Stimulated activated naive CD8-positive, alpha-beta T cell treated with anti-CD3 and anti-CD28 coated beads, Interleukin-15, amount 100 ng/mL, for 72 hours (primary cell): ENCODE results near the gene ATP5MG.

Source experiments
- ATAC-seq: fragments of 150-1000 bp; cut with Tn5 transposase; 2 replicates; pipeline ENCODE4 v1.10.0; 2021; ENCODE audit warnings: mild to moderate bottlenecking, moderate library complexity
- DNase-seq, 2 donors: peaks; one replicate each; pipeline ENCODE4 v3.0.0; 2021 to 2022
- H3K27ac Mint-ChIP-seq, 2 donors: one replicate each; pipeline ENCODE4 v1.8.0; 2022; ENCODE audit warnings: mild to moderate bottlenecking in 2 of 2, mixed read lengths in 2 of 2, moderate library complexity in 2 of 2
- H3K27me3 Mint-ChIP-seq: one replicate; pipeline ENCODE4 v1.8.0; 2022; ENCODE audit warnings: mixed read lengths
- H3K4me1 Mint-ChIP-seq: one replicate; pipeline ENCODE4 v1.8.0; 2022; ENCODE audit warnings: mild to moderate bottlenecking, mixed read lengths
- H3K4me3 Mint-ChIP-seq, 2 donors: one replicate each; pipeline ENCODE4 v1.8.0; 2022; ENCODE audit warnings: mild to moderate bottlenecking in 2 of 2, mixed read lengths in 2 of 2, moderate library complexity in 1 of 2
- H3K9me3 Mint-ChIP-seq, 2 donors: one replicate each; pipeline ENCODE4 v1.8.0; 2022; ENCODE audit warnings: mixed read lengths in 2 of 2

ATP5MG gene

GRCh38 chr11:118447423-118447822 is 46.0 kb downstream of the ATP5MG start:
- peaks cover 78% of the 10 kb centered on the region for H3K4me1 Mint-ChIP-seq
- H3K27ac Mint-ChIP-seq: peak overlapping the region in 1 of 2 donors; percentile 27
- H3K9me3 Mint-ChIP-seq: no peaks in the 10 kb centered on the region
- DNase-seq (no peak), ATAC-seq (no peak)
- peak overlapping the region; percentile 53 to 54 for H3K4me3 Mint-ChIP-seq
- H3K27me3 Mint-ChIP-seq: no peaks in the 10 kb centered on the region

GRCh38 chr11:118448294-118448693 is 46.9 kb downstream of the ATP5MG start:
- no peaks in the 10 kb centered on the region for H3K27me3 Mint-ChIP-seq
- DNase-seq: peak; percentile 16 to 30
- H3K4me3 Mint-ChIP-seq: peak overlapping the region; percentile 35 to 46
- H3K9me3 Mint-ChIP-seq: no peaks in the 10 kb centered on the region
- peak overlapping the region in 1 of 2 donors; percentile 77 for H3K27ac Mint-ChIP-seq
- H3K4me1 Mint-ChIP-seq: peaks cover 76% of the 10 kb centered on the region
- ATAC-seq: peak; percentile 92

- no peaks in the 10 kb centered on the region for H3K9me3 Mint-ChIP-seq
- ATAC-seq (no peak), DNase-seq (no peak)
- no peaks in the 10 kb centered on the region for H3K27me3 Mint-ChIP-seq
- H3K4me3 Mint-ChIP-seq: no peak overlapping the region
- no peak overlapping the region for H3K27ac Mint-ChIP-seq
- H3K4me1 Mint-ChIP-seq: peaks cover 76% of the 10 kb centered on the region
Observed at GRCh38 chr11:118449316-118449918, 48.0 kb downstream of the ATP5MG start.

DNA sequence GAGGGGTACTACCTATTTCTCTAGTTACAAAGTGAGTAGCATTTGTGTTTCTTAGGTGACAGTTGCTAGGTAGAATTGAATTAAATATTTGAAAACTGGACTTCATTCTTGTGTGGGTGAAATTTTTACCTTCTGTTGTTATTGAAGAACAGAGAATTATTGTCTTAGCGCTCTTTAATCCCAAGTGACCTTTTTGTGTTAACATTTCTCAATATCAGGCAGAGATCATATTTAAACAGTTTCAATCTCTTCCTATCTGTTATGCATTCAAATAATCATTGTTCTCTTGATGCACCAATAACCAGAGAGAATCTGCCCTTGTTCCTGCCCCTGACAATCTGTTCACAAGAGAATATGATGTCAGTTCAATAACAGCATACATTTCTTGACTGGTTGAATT is 49.0 kb downstream of the ATP5MG start:
- DNase-seq (no peak), ATAC-seq (no peak)
- no peaks in the 10 kb centered on the region for H3K27me3 Mint-ChIP-seq
- H3K9me3 Mint-ChIP-seq: no peaks in the 10 kb centered on the region
- H3K4me3 Mint-ChIP-seq: no peak overlapping the region
- no peak overlapping the region for H3K27ac Mint-ChIP-seq
- peaks cover 65% of the 10 kb centered on the region for H3K4me1 Mint-ChIP-seq
